Skin epidermis (tissue), 12 donors: ENCODE measurements around the gene METTL17.
"Not testable (repeated sequence)": the region's sequence is repeated elsewhere in the genome, so short reads cannot be mapped to it uniquely, and the experiment has no call there.

Experiments
- H3K27ac ChIP-seq, 21 experiments: fragments of 200-600 bp; sonication (generic) in 11 of 21; one replicate each; pipeline ENCODE4 v1.5.0; 2020; ENCODE audit warnings: mild to moderate bottlenecking in 3 of 21, inconsistent platforms in 2 of 21, moderate library complexity in 2 of 21
- H3K4me3 ChIP-seq, 7 experiments: fragments of 200-600 bp; sonication (generic) in 2 of 7; one replicate each; pipeline ENCODE4 v1.5.0; 2020; ENCODE audit warnings: inconsistent platforms in 2 of 7, mild to moderate bottlenecking in 2 of 7, moderate library complexity in 1 of 7

METTL17 gene

DNA sequence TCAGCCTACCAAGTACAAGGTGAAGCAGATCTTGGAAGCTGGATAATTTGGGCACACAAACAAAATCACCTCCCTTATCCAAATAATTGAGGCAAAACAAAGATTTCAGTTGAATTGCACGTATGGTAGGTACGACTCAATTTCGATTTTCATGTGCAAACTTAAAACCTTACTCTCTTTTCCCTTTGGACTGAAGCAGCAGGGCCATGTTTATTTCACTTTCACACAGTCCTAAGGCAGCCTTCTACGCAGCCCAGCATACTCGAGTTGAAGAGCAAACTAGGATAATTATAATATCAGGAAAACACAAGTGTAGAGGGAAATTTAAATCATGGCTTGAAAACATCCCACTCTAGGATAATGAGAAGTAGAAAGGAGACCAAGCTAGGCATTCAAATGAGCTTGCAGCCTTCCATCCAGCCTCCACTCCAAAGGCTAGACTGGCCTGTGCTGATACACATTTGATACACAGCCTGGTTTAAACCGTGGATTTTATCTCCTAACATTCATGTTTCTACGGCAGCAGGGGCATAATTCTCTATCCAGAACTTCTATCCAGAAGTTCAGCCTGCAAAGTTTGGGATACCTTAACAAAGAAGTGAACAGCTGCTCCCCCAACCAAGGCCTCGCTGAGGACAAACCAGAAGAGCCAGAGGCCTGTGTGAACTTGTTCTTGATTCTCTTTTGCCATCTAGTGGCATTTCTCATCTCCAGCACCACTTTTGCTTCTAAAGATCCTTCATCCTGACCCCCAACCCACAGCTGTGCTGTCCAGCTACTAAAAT, 50.0 kb downstream of the METTL17 start:
- H3K4me3 ChIP-seq = no peak overlapping the region
- H3K27ac ChIP-seq = peak overlapping the region in 19 of 21 experiments; percentile 6 to 76 (median 58)

GRCh38 chr14:21040370-21040925, 50.7 kb downstream of the METTL17 start:
- Histone ChIP-seq H3K4me3 (no peak overlapping the region), H3K27ac (peak overlapping the region in 1 of 21 experiments; percentile 35)

GRCh38 chr14:21040941-21041340, 51.2 kb downstream of the METTL17 start:
- H3K4me3 ChIP-seq = not testable (repeated sequence)
- H3K27ac ChIP-seq = peak overlapping the region in 7 of 21 experiments; percentile 13 to 53 (median 28)

DNA sequence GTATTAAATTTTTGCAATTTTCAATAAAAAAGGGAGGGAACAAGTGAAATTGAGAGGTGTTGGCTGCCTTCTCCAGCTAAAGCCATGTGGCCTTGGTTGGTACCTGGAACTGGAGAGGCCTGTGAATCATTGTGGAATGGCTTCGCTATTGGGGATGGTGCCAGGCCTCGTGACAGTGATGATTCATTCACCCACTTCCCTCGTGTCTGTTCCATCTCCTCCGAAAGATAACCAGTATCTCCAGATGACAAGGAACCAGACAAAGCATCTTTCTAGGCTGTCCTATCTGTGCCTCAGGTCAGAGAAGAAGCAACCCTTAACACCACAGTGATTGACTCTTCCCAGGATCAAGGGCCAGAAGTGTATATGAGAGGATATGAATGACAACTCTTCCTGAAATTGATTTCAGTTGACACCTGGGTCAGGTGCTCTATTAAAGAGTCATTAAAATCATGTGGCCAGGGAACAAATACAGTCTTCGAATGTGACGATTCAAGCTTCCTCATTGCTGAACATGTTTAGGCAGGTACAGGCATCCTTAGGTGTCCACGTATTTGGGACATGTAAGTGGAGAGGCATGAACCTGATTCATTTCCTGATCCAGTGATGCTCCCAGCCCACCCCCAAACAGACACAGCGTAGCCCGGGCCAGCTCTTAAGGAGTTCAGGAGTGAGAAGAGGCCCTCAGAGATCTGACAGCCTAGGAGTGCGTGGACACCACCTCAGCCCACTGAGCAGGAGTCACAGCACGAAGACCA, 52.1 kb downstream of the METTL17 start, which contains the start of gene RNASE7:
RNASE7 (plus strand) TSS at position 687 of the 758 bp plus-strand sequence. CDS start 631 bp downstream, outside the sequence.
- peak within 1 kb of the TSS in 10 of 21 experiments; percentile 13 to 70 (median 26) for H3K27ac ChIP-seq

GRCh38 chr14:21042918-21043317, 53.1 kb downstream of the METTL17 start:
- Histone ChIP-seq H3K4me3 (no peak overlapping the region), H3K27ac (peak overlapping the region in 2 of 21 experiments; percentile 26 to 30)

More for the DNA sequence above, 52.1 kb downstream of the METTL17 start, which contains the start of gene RNASE7:
- H3K4me3 ChIP-seq = no peak within 1 kb of the TSS

- Histone ChIP-seq H3K4me3 (no peak overlapping the region), H3K27ac (peak overlapping the region in 2 of 21 experiments; percentile 25 to 26)
These were observed 53.7 kb downstream of the METTL17 start for GRCh38 chr14:21043387-21043973.

DNA sequence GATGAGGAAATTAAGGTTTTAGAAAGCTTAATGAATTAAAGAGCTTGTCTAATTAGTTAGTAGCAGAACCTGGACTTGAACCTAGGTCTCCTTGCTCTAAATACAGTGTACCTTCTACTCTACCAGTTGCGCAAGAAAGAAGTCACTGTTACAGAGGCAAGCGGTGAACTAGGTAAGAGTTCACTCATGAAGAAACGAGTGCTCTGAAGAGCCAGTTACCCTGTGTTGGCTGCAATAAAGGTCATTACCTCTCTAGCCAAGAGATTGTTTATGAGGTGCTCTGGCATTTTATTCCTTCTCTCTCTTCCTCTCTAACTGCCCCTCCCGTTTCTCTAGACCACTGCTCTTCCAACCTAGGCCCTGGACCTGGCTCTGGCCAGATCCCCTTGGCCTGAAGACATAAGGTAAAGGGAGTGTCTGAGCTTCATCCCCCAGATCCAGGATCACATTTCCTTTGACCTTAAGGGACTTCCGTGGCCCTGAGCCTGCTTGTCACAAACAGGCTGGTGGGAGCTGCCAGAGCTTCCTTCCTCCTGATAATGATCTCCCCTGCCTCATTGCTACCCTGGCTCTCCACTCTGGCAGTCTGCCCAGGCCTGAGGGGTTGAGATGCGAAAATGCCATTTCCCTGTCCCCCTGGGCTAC, 54.3 kb downstream of the METTL17 start:
- Histone ChIP-seq H3K27ac (peak overlapping the region in 2 of 21 experiments; percentile 25 to 39), H3K4me3 (no peak overlapping the region)
